ENCODE measurements around the gene GRID2IP. TPM values are rescaled to one million over a fixed set of nuclear protein-coding genes. Genes with fewer than 3 reads are reported as not detected.

The GRID2IP gene
- total RNA-seq, 1 experiment from 2014 or later, result not detected

DNA sequence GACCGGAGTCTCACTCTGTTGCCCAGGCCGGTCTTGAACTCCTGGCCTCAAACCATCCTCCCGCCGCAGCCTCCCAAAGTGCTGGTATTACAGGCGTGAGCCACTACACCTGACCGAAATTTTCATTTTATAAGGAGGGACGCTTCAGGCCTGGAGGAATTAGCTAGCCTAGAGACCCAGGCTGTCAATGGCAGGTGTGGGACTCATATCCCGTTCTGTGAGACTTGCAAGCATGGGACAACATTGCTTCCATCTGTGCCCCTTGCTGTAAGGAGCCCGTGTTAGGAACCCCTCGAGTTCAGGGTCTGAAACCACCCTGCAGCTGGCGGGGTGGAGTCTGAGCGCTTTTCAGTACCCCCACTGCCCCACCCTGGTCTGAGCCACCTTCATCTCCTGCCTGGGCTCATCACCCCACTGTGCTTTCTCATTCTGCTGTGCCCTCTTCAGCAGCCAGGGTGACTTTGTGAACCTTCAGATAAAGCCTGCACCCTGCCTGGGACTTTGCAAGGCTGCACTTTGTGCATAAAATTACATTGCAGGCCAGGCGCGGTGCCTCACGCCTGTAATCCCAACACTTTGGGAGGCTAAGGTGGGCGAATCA, 102.2 kb downstream of the GRID2IP start:
- CTCF ChIA-PET, result no interaction called here

DNA sequence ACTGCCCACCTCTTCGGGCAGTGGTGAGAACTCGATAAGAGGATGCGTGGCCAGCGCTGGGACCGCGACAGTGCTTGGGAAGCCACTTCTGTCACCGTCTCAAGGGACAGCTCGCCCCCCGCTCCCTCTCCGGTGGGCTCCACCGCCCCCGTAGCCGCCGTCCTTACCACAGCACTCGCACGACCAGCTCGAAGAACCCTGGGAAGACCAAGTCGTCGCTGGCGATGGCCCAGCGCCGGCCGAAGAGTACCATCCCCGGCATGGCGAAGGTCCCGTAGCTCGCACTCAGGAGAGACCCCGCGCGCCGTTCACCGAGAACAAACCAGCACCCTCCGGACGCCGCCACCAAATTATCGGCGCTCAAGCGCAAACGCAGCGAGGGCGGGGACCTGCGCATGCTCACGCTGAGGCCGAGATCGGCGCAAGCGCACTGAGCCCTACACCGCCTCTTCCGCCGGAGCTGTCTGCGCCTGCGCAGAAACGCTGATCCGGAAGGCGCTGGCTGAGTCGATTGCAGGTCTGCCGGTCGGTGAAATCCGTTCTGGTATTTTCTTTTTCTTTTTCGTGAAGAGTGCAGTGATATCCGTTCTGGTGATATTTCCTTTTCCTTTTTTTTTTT, 103.6 kb downstream of the GRID2IP start, which contains the start of gene DAGLB:
Gene DAGLB, minus strand, starts transcription at position 374 of the 619 bp plus-strand sequence. Its CDS starts 112 bp downstream, at position 262.
- intact Hi-C loops (cut with micrococcal nuclease; ENCODE audit: unreplicated experiment), result no loop called here

More for the DNA sequence above, 102.2 kb downstream of the GRID2IP start:
- POLR2A ChIA-PET (ENCODE audit: low non-redundant PET), result no interaction called here
- no peak for DNase-seq (ENCODE audit: low spot score)
- Histone ChIP-seq H3K27me3 (replicated peaks; ENCODE audit: insufficient read depth, low read depth, low read length, poor library complexity) (no peaks in the 10 kb centered on the region), H3K27ac (ENCODE audit: low read depth, low read length, poor library complexity, severe bottlenecking) (no peak overlapping the region), H3K36me3 (ENCODE audit: insufficient read depth, low read length, poor library complexity, severe bottlenecking) (peaks cover 20% of the 10 kb centered on the region), H3K9me3 (ENCODE audit: low read depth, low read length, poor library complexity, severe bottlenecking) (no peaks in the 10 kb centered on the region), H3K4me3 (ENCODE audit: low read depth, low read length, poor library complexity, severe bottlenecking) (no peak overlapping the region), H3K4me1 (ENCODE audit: insufficient read depth, low read length, poor library complexity, severe bottlenecking) (no peaks in the 10 kb centered on the region)
- no peak for TF ChIP-seq EZH2 (IDR thresholded peaks at IDR 0.05; ENCODE audit: borderline replicate concordance, low read depth, low read length, poor library complexity, severe bottlenecking)
- no peak for TF ChIP-seq CTCF (conservative IDR thresholded peaks at IDR 0.05; ENCODE audit: low read depth, low read length)
- intact Hi-C loops (cut with micrococcal nuclease; ENCODE audit: unreplicated experiment), result no loop called here
- no TSS peak for BruUV-seq (replicated peaks)

More for the DNA sequence above, 103.6 kb downstream of the GRID2IP start, which contains the start of gene DAGLB:
- CTCF ChIA-PET, result no interaction called here
- BruUV-seq (replicated peaks), result no TSS peak
- Histone ChIP-seq H3K36me3 (ENCODE audit: insufficient read depth, low read length, poor library complexity, severe bottlenecking) (peaks cover 29% of the 10 kb centered on the region), H3K27ac (ENCODE audit: low read depth, low read length, poor library complexity, severe bottlenecking) (peak within 1 kb of the TSS; percentile 66), H3K9me3 (ENCODE audit: low read depth, low read length, poor library complexity, severe bottlenecking) (no peaks in the 10 kb centered on the region), H3K4me3 (ENCODE audit: low read depth, low read length, poor library complexity, severe bottlenecking) (peak within 1 kb of the TSS; percentile 87), H3K27me3 (replicated peaks; ENCODE audit: insufficient read depth, low read depth, low read length, poor library complexity) (no peaks in the 10 kb centered on the region), H3K4me1 (ENCODE audit: insufficient read depth, low read length, poor library complexity, severe bottlenecking) (no peaks in the 10 kb centered on the region)
- POLR2A ChIA-PET (ENCODE audit: low non-redundant PET), result no interaction called here
- TF ChIP-seq CTCF (conservative IDR thresholded peaks at IDR 0.05; ENCODE audit: low read depth, low read length), result no peak
- TF ChIP-seq EZH2 (IDR thresholded peaks at IDR 0.05; ENCODE audit: borderline replicate concordance, low read depth, low read length, poor library complexity, severe bottlenecking), result no peak
- DNase-seq (ENCODE audit: low spot score), result peak; percentile 94

Other genes starting within 250 kb of the GRID2IP start
- gene FAM220A, start 202.5 kb downstream of the GRID2IP start, total RNA-seq (2021), result 18.5 and 23.4 TPM in 2 replicates
- 295 and 296 TPM in 2 replicates for gene RAC1, start 176.9 kb downstream of the GRID2IP start, total RNA-seq (2021)
- 24.1 and 27.6 TPM in 2 replicates for gene DAGLB, start 103.5 kb downstream of the GRID2IP start, total RNA-seq (2021)
- gene KDELR2, start 67.3 kb downstream of the GRID2IP start, total RNA-seq (2021), result 179 and 189 TPM in 2 replicates
- gene ZDHHC4, start 26.0 kb upstream of the GRID2IP start, total RNA-seq (2021), result 72.4 and 79.2 TPM in 2 replicates
- gene INTS15, start 38.6 kb upstream of the GRID2IP start, total RNA-seq (2021), result 39.7 and 43.4 TPM in 2 replicates
- 3.4 and 6.4 TPM in 2 replicates for gene ZNF853, start 64.1 kb upstream of the GRID2IP start, total RNA-seq (2021)
- 29.1 and 32.1 TPM in 2 replicates for gene ZNF316, start 85.9 kb upstream of the GRID2IP start, total RNA-seq (2021)
- 18.1 and 18.8 TPM in 2 replicates for gene ZNF12, start 155.5 kb upstream of the GRID2IP start, total RNA-seq (2021)
- 0.34 and 0.44 TPM in 2 replicates for gene RSPH10B2, start 202.6 kb upstream of the GRID2IP start, total RNA-seq (2021)